BE2C (cell line): ENCODE measurements around the gene HNRNPK.
"Not testable (repeated sequence)": the region's sequence is repeated elsewhere in the genome, so short reads cannot be mapped to it uniquely, and the experiment has no call there.

Experiments
- DNase-seq: peaks from one replicate; pipeline ENCODE4 v3.0.0-alpha.2; 2020
- H3K27me3 ChIP-seq: fragments of 250-450 bp; sonication (Bioruptor Pico); 2 replicates; pipeline ENCODE4 v1.5.1; 2020; ENCODE audit warnings: mild to moderate bottlenecking
- H3K36me3 ChIP-seq: fragments of 250-450 bp; sonication (Bioruptor Pico); 2 replicates; pipeline ENCODE4 v1.5.1; 2020; ENCODE audit warnings: mild to moderate bottlenecking
- H3K4me1 ChIP-seq: fragments of 250-450 bp; sonication (Bioruptor Pico); 2 replicates; pipeline ENCODE4 v1.5.1; 2020
- H3K4me3 ChIP-seq: 2 replicates; pipeline ENCODE4 v1.5.1; 2011; ENCODE audit warnings: low read depth, low read length
- H3K9me3 ChIP-seq: fragments of 250-450 bp; sonication (Bioruptor Pico); 2 replicates; pipeline ENCODE4 v1.5.1; 2020
- CTCF ChIP-seq: IDR thresholded peaks from 2 replicates; pipeline ENCODE4 v1.5.1; 2012; ENCODE audit warnings: mild to moderate bottlenecking, low read depth, low read length

Gene HNRNPK

GRCh38 chr9:83956086-83956435 is 24.0 kb downstream of the HNRNPK start:
- Histone ChIP-seq H3K27me3 (no peaks in the 10 kb centered on the region), H3K4me3 (peak overlapping the region; percentile 96), H3K36me3 (peaks cover 4% of the 10 kb centered on the region), H3K9me3 (no peaks in the 10 kb centered on the region), H3K4me1 (no peaks in the 10 kb centered on the region)
- DNase-seq, result no peak
- TF ChIP-seq CTCF, result no peak

GRCh38 chr9:83948096-83948495 is 31.9 kb downstream of the HNRNPK start:
- not testable (repeated sequence) for DNase-seq, H3K9me3 ChIP-seq, H3K27me3 ChIP-seq, H3K4me1 ChIP-seq, H3K4me3 ChIP-seq
- H3K36me3 ChIP-seq, result peaks cover 15% of the 10 kb centered on the region

- Histone ChIP-seq H3K4me1 (no peaks in the 10 kb centered on the region), H3K9me3 (no peaks in the 10 kb centered on the region), H3K27me3 (no peaks in the 10 kb centered on the region), H3K36me3 (peaks cover 16% of the 10 kb centered on the region), H3K4me3 (no peak overlapping the region)
- no peak for DNase-seq
- TF ChIP-seq CTCF, result no peak
Measured at GRCh38 chr9:83940590-83941303, 39.3 kb downstream of the HNRNPK start.

GRCh38 chr9:83937861-83938455 is 42.1 kb downstream of the HNRNPK start:
- no peaks in the 10 kb centered on the region for H3K4me1 ChIP-seq
- peak; percentile 72 for TF ChIP-seq CTCF
- no peaks in the 10 kb centered on the region for H3K27me3 ChIP-seq
- H3K9me3 ChIP-seq, result no peaks in the 10 kb centered on the region
- peak; percentile 16 for DNase-seq
- H3K36me3 ChIP-seq, result peaks cover 8% of the 10 kb centered on the region
- no peak overlapping the region for H3K4me3 ChIP-seq

- Histone ChIP-seq H3K9me3 (no peaks in the 10 kb centered on the region), H3K4me3 (no peak overlapping the region), H3K27me3 (no peaks in the 10 kb centered on the region), H3K36me3 (peaks cover 8% of the 10 kb centered on the region), H3K4me1 (no peaks in the 10 kb centered on the region)
- no peak for TF ChIP-seq CTCF
- DNase-seq, result no peak
Measured at GRCh38 chr9:83936523-83936922, 43.5 kb downstream of the HNRNPK start.

GRCh38 chr9:83935276-83935935 is 44.6 kb downstream of the HNRNPK start:
- H3K4me3 ChIP-seq, result no peak overlapping the region
- no peak for DNase-seq
- no peak for TF ChIP-seq CTCF

More at GRCh38 chr9:83935276-83935935, 44.6 kb downstream of the HNRNPK start:
- H3K36me3 ChIP-seq, result peaks cover 8% of the 10 kb centered on the region
- H3K4me1 ChIP-seq, result no peaks in the 10 kb centered on the region
- no peaks in the 10 kb centered on the region for H3K27me3 ChIP-seq
- H3K9me3 ChIP-seq, result no peaks in the 10 kb centered on the region
